ENCODE data around the gene TARS2.

TARS2 gene

DNA sequence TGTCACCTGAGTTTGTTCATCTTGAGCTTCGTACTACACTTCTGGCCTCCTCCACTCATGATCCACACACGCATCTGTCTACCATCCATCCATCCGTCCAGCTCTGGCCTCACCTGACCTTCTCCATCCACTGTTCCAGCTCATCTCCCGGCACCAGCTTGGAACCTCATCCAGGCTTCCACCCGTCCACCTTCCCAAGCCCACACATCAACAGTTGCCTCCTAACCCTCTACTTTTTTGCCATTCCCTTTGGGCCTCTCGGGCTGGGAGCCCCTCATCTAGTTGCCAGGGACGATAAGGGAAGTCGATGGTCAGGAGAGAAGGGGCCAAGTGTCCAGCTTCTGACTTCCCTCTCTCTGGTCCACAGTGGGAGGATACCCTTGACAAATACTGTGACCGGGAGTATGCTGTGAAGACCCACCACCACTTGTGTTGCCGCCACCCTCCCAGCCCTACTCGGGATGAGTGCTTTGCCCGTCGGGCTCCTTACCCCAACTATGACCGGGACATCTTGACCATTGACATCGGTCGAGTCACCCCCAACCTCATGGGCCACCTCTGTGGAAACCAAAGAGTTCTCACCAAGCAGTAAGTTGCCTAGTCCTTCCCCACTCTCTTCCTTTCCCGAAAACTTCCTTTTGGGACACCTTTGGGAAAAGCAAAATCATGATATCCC, 24.9 kb downstream of the TARS2 start:
- no peaks in the 10 kb centered on the region for H3F3A ChIP-seq (ENCODE audit: insufficient read depth, low read length)
- no peak overlapping the region for H2AFZ ChIP-seq (ENCODE audit: low read length)
- H3K27me3 ChIP-seq (replicated peaks; ENCODE audit: insufficient read depth, low read length), result no peaks in the 10 kb centered on the region
- no peaks in the 10 kb centered on the region for H4K20me1 ChIP-seq (ENCODE audit: insufficient read depth, low read length)
- no peaks in the 10 kb centered on the region for H3K36me3 ChIP-seq (replicated peaks; ENCODE audit: insufficient read depth, low read length)
- no peaks in the 10 kb centered on the region for H3K9me2 ChIP-seq (replicated peaks; ENCODE audit: insufficient read depth, low read length)
- H3K9ac ChIP-seq (ENCODE audit: low read length), result no peak overlapping the region
- H3K4me2 ChIP-seq (ENCODE audit: low read depth, low read length), result no peak overlapping the region
- no peak for DNase-seq
- TF ChIP-seq, protein P1, sequence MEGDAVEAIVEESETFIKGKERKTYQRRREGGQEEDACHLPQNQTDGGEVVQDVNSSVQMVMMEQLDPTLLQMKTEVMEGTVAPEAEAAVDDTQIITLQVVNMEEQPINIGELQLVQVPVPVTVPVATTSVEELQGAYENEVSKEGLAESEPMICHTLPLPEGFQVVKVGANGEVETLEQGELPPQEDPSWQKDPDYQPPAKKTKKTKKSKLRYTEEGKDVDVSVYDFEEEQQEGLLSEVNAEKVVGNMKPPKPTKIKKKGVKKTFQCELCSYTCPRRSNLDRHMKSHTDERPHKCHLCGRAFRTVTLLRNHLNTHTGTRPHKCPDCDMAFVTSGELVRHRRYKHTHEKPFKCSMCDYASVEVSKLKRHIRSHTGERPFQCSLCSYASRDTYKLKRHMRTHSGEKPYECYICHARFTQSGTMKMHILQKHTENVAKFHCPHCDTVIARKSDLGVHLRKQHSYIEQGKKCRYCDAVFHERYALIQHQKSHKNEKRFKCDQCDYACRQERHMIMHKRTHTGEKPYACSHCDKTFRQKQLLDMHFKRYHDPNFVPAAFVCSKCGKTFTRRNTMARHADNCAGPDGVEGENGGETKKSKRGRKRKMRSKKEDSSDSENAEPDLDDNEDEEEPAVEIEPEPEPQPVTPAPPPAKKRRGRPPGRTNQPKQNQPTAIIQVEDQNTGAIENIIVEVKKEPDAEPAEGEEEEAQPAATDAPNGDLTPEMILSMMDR (IDR thresholded peaks at IDR 0.05; ENCODE audit: low read length), result no peak
- TF ChIP-seq EZH2phosphoT487 (IDR thresholded peaks at IDR 0.05; ENCODE audit: low read length) (no peak), EZH2 (optimal IDR thresholded peaks at IDR 0.05; ENCODE audit: low read depth, low read length) (no peak)
- H3K9me3 ChIP-seq (replicated peaks; ENCODE audit: insufficient read depth, low read length), result no peaks in the 10 kb centered on the region
- H3K27ac ChIP-seq (ENCODE audit: low read length), result no peak overlapping the region
- no peak overlapping the region for H3K4me3 ChIP-seq (ENCODE audit: low read length)
- 0 out of 2 replicates have a peak, but pooled peaks cover 6% of the 10 kb centered on the region for H3K4me1 ChIP-seq (ENCODE audit: low read length)
- H3K79me2 ChIP-seq (ENCODE audit: low read length), result no peaks in the 10 kb centered on the region

DNA sequence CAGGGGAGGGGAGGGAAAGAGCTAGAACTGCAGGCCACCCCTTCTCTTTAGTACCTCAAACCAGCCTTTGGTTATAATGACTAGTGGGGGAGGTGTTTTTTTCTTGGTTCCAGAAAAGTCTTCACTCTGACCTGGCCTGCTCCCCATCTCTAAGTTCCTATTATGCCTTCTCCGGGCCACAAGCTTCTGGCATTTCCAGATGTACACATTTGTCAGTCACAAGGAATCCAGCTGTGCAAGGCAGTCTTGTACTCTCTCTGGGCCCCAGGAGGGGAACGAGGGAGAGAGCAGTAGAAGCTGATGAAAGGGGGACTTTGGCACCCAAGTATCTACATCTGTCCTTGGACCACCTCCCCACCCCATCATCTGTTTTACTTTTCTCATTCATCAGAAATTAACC, 25.6 kb downstream of the TARS2 start:
- TF ChIP-seq, protein P1 (IDR thresholded peaks at IDR 0.05; ENCODE audit: low read length), result no peak
- TF ChIP-seq EZH2 (optimal IDR thresholded peaks at IDR 0.05; ENCODE audit: low read depth, low read length) (no peak), EZH2phosphoT487 (IDR thresholded peaks at IDR 0.05; ENCODE audit: low read length) (no peak)
- H3K9ac ChIP-seq (ENCODE audit: low read length), result no peak overlapping the region

DNA sequence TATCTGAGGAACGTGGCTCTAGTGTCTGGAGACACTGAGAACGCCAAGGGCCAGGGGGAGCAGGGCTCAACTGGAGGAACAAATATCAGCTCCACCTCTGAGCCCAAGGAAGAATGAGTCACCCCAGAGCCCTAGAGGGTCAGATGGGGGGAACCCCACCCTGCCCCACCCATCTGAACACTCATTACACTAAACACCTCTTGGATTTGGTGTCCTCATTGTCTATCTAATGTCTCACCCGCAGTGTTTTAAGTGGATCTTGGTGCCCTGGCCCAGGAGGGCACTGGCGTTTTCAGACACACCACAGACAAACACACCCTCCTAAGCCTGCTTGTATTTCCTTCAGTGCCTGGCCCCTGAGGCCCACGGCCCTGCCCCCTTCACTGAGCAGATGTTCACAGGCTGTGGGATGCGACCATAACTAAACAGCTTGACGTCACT, 26.2 kb downstream of the TARS2 start:
- no peaks in the 10 kb centered on the region for H3K79me2 ChIP-seq (ENCODE audit: low read length)
- H3K36me3 ChIP-seq (replicated peaks; ENCODE audit: insufficient read depth, low read length), result no peaks in the 10 kb centered on the region
- H4K20me1 ChIP-seq (ENCODE audit: insufficient read depth, low read length), result no peaks in the 10 kb centered on the region
- H3K27me3 ChIP-seq (replicated peaks; ENCODE audit: insufficient read depth, low read length), result no peaks in the 10 kb centered on the region
- no peak overlapping the region for H2AFZ ChIP-seq (ENCODE audit: low read length)
- H3K27ac ChIP-seq (ENCODE audit: low read length), result no peak overlapping the region
- no peak for TF ChIP-seq EZH2 (optimal IDR thresholded peaks at IDR 0.05; ENCODE audit: low read depth, low read length)
- TF ChIP-seq, protein P1 (IDR thresholded peaks at IDR 0.05; ENCODE audit: low read length), result no peak
- TF ChIP-seq EZH2phosphoT487 (IDR thresholded peaks at IDR 0.05; ENCODE audit: low read length), result no peak
- no peak for DNase-seq
- no peak overlapping the region for H3K9ac ChIP-seq (ENCODE audit: low read length)
- no peaks in the 10 kb centered on the region for H3K9me2 ChIP-seq (replicated peaks; ENCODE audit: insufficient read depth, low read length)
- H3K9me3 ChIP-seq (replicated peaks; ENCODE audit: insufficient read depth, low read length), result no peaks in the 10 kb centered on the region
- no peak overlapping the region for H3K4me2 ChIP-seq (ENCODE audit: low read depth, low read length)
- no peaks in the 10 kb centered on the region for H3F3A ChIP-seq (ENCODE audit: insufficient read depth, low read length)
- 0 out of 2 replicates have a peak, but pooled peaks cover 6% of the 10 kb centered on the region for H3K4me1 ChIP-seq (ENCODE audit: low read length)
- no peak overlapping the region for H3K4me3 ChIP-seq (ENCODE audit: low read length)

More for the DNA sequence above, 25.6 kb downstream of the TARS2 start:
- no peak overlapping the region for H3K4me3 ChIP-seq (ENCODE audit: low read length)
- no peak overlapping the region for H2AFZ ChIP-seq (ENCODE audit: low read length)
- no peaks in the 10 kb centered on the region for H3K27me3 ChIP-seq (replicated peaks; ENCODE audit: insufficient read depth, low read length)
- no peak overlapping the region for H3K4me2 ChIP-seq (ENCODE audit: low read depth, low read length)
- H3K79me2 ChIP-seq (ENCODE audit: low read length), result no peaks in the 10 kb centered on the region
- 0 out of 2 replicates have a peak, but pooled peaks cover 6% of the 10 kb centered on the region for H3K4me1 ChIP-seq (ENCODE audit: low read length)
- no peaks in the 10 kb centered on the region for H4K20me1 ChIP-seq (ENCODE audit: insufficient read depth, low read length)
- H3K36me3 ChIP-seq (replicated peaks; ENCODE audit: insufficient read depth, low read length), result no peaks in the 10 kb centered on the region
- H3K9me2 ChIP-seq (replicated peaks; ENCODE audit: insufficient read depth, low read length), result no peaks in the 10 kb centered on the region
- no peaks in the 10 kb centered on the region for H3K9me3 ChIP-seq (replicated peaks; ENCODE audit: insufficient read depth, low read length)
- no peak for DNase-seq
- no peak overlapping the region for H3K27ac ChIP-seq (ENCODE audit: low read length)
- H3F3A ChIP-seq (ENCODE audit: insufficient read depth, low read length), result no peaks in the 10 kb centered on the region
